ENCODE data around the gene SERPINH1.

Gene SERPINH1

GRCh38 chr11:75562048-75562835 lies at the start of gene SERPINH1:
SERPINH1 (plus strand) TSS chr11:75562253; CDS start chr11:75566350, 4,097 bp downstream.
- peak; percentile 38 for DNase-seq

DNA sequence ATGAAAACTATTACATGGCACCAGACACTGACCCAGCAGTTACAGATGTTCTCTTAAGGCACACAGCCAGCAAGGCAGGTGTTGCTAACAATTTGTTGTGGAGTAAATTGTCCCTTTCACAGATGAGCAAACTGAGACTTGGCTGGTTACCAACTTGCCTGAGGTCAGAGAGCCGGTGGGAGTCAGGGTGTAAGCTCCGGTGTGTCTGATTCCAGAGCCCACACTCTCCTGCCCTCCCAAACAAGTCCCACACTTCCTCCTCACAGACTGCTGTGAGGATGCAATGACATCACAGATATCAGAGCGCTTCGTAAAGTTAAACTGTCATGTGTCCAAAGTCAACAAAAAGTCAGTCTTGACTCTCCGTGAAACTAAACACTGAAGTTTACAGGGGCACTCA lies 48.8 kb upstream of the SERPINH1 start:
- DNase-seq, result no peak

DNA sequence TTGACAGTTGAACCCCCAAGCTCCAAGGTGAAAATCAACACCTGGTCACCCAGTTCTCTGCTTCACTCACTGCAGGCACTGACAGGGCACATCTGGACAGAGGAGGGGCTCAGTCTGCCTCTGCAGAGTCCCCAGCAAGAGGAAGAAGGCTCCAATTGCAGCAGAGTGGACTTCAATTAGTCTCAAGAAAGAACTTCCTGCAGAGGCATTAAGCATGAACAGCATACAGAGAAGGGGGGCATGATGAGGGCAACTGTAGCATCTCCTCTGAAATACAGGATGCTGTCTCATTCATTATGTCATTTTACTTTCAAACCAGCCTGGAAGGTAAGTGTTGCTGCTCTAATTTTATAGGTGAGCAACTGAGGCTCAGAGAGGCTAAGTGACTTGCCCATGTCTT lies 47.5 kb upstream of the SERPINH1 start:
- DNase-seq, result no peak

- no peak for DNase-seq
Measured at GRCh38 chr11:75516140-75516539, 45.9 kb upstream of the SERPINH1 start.

DNA sequence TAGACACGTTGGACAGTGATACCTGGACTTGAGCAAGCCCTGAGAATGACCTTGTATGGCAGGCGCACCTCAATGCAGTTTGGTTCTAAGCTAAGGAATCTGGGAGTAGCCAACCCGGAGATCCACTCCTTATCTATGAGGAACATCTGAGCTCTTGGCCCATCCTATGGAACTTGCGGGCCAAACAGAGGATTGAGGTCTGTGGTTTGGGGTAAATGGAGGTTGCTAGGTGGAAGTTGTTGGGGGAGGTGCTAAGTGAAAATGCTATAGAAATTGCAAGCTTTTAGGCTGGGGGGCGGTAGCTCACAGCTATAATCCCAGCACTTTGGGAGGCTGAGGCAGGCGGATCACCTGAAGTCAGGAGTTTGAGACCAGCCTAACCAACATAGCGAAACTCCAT lies 45.2 kb upstream of the SERPINH1 start:
- DNase-seq, result no peak

DNA sequence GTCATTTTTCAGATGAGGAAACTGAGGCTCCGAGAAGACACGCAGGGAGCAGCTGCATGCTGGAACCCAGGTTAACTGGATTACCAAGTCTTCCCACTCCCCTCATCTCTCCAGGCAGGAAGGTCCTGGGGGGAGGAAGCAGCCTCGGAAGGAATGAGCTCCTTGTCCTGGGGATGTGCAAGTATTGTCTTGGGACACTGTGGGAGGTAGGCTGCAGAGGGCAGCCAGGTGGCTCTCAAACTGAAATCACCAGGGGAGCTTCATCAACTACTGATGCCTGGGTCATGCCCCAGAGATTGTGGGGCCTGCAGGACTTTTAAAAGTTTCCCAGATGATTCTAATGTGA lies 43.9 kb upstream of the SERPINH1 start:
- no peak for DNase-seq

GRCh38 chr11:75518771-75519653 lies 43.0 kb upstream of the SERPINH1 start:
- no peak for DNase-seq

- no peak for DNase-seq
Measured at GRCh38 chr11:75520688-75521087, 41.4 kb upstream of the SERPINH1 start.

DNA sequence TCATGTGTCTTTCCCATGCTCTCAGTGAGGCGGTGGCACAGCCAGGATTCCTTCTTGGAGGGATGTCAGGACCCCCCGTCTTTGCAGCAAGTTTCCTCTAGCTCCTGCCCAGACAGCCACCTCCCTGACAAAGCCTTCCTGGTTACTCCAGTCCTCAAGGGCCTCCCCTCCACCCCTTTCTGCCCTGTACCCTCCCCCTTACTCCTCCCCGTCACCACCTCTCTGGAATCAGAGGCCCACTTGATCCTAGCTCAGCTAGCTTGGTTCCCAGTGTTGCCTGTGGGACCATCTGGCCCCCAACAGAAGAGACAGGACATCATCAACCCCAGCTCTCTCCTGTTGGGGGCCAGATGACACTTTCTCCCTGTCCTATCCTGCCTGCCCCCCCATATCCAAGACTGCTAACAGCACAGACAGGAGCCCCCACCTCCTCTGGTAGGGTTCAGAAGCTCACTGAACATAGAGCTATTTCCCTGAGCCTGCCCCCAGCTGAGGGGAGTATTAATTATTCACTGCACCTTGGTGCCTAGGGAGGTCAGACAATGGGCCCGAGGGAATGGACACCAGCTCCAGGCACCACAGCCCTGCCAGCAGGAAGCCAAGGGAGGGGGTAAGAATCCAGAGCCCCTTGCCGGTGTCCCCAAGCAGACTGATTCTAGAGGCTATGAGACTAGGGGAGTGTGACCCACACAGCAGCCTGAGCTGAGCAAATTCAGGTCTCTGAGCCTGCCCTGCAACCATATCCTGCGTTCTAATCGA lies 39.6 kb upstream of the SERPINH1 start:
- no peak for DNase-seq

DNA sequence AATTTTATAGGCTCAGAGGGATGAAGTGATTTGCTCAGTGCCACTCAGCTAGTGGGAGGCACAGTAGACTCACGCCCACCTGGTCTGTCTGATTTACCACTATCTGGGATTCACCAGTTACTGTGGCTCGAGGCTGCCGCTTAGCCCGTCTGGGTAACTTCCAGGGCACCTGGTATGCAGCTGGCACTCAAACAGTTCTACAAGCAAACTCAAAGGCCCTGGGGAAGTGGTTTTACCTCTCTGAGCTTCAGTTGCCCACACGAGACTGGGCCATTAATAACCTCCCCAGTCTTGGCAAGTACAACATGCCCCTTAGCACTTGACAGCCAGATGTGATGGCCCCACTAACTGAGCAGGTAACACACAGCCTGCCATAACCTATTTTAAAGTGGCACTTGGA lies 38.9 kb upstream of the SERPINH1 start:
- DNase-seq, result no peak

- no peak for DNase-seq
Measured at GRCh38 chr11:75523811-75524664, 38.0 kb upstream of the SERPINH1 start.

DNA sequence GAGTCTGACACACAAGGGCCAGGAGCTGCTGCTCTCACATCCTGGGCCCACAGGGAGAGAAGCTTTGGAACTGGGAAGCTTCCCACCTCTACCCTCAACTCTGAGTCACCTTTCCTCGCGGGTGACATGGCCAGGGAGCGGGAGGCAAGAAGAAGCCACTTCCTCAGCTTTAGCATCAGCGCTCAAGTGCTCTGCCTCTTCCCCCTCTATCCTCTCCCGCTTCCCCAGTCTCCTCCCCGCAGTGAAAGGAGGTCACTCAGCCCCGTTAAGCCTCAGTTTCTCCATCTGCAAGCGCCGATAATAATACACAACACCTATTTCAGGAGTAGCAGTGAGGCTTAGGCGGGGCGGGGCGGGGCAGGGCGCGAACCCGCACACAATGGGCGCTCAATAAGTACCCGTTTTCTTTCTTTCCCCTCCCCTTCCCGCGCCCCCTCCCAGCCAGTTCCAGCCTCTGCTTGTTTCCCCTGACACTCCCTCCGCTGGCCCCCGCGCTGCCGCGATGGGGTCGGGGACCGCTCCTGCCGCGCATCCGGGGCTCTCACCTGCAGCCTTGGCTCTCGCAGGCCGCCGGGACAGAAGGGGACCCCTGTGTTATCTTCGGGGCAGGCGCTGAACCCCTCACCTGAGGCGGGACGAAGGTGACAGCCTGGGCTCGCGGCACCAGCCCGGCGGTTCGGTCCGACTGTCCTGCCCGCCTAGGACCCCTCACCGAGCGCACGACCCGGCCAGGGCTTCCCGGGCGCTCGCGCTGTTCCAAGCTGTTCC lies 37.2 kb upstream of the SERPINH1 start:
- peak; percentile 29 for DNase-seq

DNA sequence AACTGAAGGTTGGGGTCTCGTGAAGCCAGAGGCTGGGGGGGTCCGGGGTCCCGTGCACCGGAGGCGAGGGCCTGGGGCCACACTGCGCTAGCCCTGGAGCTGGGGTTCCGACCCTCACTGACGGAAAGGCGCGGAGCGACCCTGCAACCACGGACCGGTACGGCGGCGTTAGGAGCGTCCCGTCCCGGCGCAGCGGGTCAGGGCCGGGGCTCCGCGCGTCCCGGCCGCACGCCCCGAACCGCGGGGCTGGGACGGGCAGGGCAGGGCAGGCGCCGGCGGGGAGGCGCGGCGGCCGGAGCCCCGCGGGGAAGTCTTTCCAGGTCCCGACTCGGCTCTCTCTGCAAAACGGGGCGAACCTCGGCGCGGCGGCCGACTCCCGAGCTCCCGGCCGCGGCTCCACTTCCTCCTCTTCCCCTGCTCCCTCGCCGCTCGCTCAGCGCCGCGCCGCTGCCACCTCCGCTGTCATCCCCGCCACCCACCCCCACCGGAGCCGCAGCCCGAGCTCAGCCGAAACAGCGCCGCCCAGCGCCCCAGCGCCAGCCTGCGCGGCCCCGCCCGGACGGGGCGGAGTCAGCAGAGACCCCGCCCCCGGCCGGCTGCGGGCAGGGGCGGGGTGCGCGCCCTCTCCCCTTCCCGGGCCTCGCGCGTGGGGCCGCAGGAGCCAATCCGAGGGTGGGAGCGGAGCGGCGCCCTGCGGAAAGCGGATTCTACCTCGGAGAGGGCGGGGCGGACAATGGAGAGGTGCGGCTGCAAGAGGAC lies 36.4 kb upstream of the SERPINH1 start, which contains the start of gene GDPD5:
GDPD5 (minus strand) TSS at position 509 of the 759 bp plus-strand sequence. CDS start 48,206 bp downstream, outside the sequence.
- peak; percentile 79 for DNase-seq

- no peak for DNase-seq
Measured at GRCh38 chr11:75526192-75526541, 35.9 kb upstream of the SERPINH1 start.

DNA sequence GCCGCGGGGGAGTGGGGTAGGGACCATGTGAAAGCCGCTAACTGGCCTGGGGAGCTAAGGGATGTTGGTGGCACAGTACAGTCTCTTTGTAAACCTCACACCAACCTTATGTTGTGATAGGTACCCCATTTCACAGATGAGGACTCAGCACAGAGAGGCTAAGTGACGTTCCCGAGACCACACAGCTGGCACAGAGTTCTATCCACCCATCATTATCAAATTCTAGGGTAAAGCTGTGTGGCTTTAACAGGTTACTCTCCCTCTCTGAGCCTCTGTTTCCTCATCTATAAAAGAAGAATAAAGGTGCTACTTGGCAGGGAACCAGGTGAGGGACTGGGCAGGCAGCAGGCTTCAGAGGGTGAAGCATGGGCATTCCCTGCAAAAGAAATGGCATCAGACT lies 34.9 kb upstream of the SERPINH1 start:
- no peak for DNase-seq

GRCh38 chr11:75527938-75528735 lies 33.9 kb upstream of the SERPINH1 start:
- DNase-seq, result no peak

GRCh38 chr11:75530577-75530976 lies 31.5 kb upstream of the SERPINH1 start:
- no peak for DNase-seq

- DNase-seq, result no peak
Measured at GRCh38 chr11:75531325-75531724, 30.7 kb upstream of the SERPINH1 start.

GRCh38 chr11:75532200-75533048 lies 29.6 kb upstream of the SERPINH1 start:
- DNase-seq, result peak; percentile 80
